ENCODE results near the gene ANKS3.

Gene ANKS3

DNA sequence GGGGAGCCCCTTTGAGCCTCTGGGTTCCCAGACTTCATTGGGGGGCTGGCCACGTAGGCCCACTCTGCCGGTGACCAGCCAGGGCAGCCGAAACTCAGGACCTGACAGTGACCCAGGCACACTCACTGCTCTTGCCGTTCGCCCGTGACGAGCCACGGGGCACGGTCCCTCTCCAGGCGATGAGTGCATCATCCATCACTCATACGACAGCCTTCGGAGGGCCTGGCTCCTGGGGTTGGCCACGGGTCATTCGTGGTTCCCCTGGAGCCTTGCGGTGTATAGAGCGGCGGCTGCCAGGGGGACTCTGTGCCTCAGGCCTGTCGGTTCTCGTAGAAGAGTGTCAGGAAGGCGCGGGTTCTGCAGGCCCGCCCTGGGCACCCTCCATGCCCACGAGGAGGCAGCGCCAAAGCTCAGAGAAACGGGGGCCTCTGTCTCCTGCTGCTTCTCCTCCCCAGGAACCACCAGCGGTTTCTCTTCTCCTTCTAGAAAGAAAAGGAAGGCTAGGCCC, 51.9 kb downstream of the ANKS3 start:
- in situ Hi-C loops (cut with MboI; ENCODE audit: low sequenced_read_pairs, unreplicated experiment), result no loop called here
- DNase-seq (ENCODE audit: low spot score), result no peak
- TF ChIP-seq, protein P1, sequence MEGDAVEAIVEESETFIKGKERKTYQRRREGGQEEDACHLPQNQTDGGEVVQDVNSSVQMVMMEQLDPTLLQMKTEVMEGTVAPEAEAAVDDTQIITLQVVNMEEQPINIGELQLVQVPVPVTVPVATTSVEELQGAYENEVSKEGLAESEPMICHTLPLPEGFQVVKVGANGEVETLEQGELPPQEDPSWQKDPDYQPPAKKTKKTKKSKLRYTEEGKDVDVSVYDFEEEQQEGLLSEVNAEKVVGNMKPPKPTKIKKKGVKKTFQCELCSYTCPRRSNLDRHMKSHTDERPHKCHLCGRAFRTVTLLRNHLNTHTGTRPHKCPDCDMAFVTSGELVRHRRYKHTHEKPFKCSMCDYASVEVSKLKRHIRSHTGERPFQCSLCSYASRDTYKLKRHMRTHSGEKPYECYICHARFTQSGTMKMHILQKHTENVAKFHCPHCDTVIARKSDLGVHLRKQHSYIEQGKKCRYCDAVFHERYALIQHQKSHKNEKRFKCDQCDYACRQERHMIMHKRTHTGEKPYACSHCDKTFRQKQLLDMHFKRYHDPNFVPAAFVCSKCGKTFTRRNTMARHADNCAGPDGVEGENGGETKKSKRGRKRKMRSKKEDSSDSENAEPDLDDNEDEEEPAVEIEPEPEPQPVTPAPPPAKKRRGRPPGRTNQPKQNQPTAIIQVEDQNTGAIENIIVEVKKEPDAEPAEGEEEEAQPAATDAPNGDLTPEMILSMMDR (IDR thresholded peaks at IDR 0.05; ENCODE audit: borderline replicate concordance, control extremely low read depth, extremely low read depth, insufficient read depth, missing control alignments), result no peak

DNA sequence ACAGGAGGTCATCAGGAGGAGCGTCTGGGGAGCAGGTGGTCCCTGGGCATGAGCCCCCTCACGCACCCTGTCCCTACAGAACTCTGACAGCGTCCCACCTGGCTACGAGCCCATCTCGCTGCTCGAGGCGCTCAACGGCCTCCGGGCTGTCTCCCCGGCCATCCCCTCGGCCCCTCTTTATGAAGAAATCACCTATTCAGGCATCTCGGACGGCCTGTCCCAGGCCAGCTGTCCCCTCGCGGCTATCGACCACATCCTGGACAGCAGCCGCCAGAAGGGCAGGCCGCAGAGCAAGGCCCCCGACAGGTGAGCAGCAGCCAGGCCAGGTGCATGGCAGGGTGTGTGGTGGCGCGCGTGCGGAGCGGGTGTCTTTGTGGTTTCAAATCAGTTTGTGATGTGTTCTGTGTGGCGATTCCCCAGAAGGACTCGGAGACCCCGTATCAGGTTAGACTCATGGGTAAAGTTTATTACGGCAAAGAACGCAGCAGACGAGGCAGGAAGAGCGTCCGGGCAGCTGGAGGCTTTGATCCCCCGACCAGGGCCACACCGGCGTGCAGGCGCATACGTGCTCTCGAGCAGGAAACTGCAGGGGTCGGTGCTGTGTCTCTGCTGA, 52.5 kb downstream of the ANKS3 start:
- in situ Hi-C loops (cut with MboI; ENCODE audit: low sequenced_read_pairs, unreplicated experiment), result no loop called here
- no peak for DNase-seq (ENCODE audit: low spot score)
- TF ChIP-seq, protein P1 (IDR thresholded peaks at IDR 0.05; ENCODE audit: borderline replicate concordance, control extremely low read depth, extremely low read depth, insufficient read depth, missing control alignments), result no peak

DNA sequence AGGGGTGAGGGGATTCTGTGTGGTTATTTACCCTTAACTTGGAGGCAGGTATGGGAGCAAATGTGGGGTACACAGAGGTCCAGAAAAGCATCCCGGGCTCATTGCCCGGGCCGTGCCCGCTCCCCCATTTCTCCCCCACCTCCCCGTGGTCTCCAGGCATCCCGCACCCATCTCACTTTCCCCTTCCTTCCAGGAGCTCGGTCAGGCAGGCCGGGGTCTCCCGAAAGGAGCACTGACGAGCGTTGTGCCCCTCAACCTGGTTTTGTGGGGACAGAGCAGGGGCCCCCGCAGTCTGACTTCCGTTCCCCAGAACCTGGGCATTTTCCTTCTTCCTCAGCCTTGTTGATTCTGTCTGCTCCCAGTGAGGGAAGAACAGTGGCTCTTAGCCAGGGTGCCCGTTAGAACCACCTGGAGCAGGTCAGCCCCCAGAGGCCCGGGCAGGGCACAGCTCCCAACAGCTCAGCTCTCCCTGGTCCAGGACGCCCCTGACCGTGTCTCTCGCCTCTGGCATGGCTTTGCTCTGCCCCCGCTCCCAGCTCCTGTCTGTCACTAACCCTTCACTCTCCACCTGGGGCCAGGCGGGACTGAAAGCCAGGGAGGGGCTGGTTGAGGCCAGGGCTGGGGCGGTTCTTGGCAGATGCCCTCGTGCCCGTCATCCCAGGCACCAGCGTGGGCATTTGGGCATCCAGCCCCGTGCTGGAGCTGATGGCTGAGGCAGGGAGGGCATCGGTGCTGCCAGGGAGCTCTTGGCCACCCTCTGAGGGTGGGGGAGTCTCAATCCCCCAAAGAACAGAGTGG, 53.2 kb downstream of the ANKS3 start:
- TF ChIP-seq, protein P1 (IDR thresholded peaks at IDR 0.05; ENCODE audit: borderline replicate concordance, control extremely low read depth, extremely low read depth, insufficient read depth, missing control alignments), result no peak
- in situ Hi-C loops (cut with MboI; ENCODE audit: low sequenced_read_pairs, unreplicated experiment), result no loop called here
- DNase-seq (ENCODE audit: low spot score), result no peak

DNA sequence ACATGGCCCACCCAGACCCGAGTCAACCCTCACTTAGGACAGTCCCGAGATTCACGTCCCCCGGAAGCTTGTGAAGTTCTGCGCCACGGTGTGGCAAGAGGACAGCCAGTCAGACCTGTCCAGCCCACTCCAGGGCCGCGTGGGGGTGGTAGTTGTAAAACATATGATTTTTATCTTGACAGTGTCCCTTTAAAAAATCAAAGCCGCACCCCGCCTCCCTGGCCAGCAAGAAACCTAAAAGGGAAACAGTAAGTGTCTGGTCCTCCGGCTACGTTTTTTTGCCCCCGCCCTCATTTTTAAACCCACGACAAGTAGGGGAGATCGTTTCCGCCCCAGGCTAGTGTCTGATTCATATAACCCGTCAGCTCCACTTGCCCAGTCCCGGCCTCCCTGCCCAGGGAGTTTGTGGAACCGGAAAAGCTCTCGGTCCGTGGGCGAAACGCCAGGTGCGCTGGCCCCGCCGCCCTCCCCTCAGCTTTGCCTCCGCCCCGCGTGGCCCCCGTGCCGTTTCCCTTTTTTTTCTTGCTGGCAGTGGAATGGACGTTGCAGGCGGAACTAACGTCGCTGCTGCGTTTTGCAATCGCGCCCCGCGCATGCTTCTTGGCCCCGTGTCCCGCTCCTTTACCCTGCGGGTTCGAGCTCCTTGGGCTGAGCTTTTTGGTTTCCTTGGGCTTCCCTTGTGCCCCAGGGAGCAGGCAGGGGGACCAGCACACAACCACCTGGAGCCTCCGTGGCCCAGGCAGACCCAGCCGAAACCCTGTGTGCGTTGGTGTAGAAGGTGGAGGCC, 54.0 kb downstream of the ANKS3 start:
- DNase-seq (ENCODE audit: low spot score), result no peak
- in situ Hi-C loops (cut with MboI; ENCODE audit: low sequenced_read_pairs, unreplicated experiment), result no loop called here
- TF ChIP-seq, protein P1 (IDR thresholded peaks at IDR 0.05; ENCODE audit: borderline replicate concordance, control extremely low read depth, extremely low read depth, insufficient read depth, missing control alignments), result no peak

DNA sequence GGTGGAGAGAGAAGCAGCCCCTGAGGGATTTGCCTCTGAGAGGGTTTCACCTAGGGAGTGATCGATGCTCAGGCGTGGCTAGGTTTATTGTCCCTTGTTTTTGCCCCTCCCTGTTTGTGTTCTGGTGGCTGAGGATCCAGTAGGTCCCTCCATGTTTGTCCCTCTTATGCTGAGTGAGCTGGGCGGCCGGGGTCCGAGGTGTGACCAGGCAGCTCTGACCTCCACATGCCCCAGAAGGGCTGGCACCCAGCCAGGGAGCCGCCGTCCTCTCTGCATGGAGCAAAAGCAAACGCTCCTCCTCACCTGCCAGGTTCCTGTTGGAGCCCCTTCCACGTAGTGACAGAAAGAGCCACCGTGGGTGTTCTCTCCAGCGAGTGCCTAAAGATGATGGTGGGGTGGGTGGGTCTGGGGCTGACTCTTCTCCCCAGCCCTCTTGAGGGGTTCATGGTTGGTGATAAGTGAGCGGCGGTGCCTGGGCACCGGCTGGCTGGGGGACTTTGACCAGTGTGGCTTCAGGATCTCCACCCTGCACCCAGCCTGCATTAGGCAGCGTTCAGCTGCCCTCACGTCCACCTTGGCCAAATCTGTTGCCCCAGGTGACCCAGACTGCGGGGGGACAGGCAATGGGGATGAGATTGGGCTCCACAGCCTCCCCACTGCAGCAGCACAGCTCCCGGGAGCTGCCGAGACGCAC, 54.8 kb downstream of the ANKS3 start:
- TF ChIP-seq, protein P1 (IDR thresholded peaks at IDR 0.05; ENCODE audit: borderline replicate concordance, control extremely low read depth, extremely low read depth, insufficient read depth, missing control alignments), result no peak
- in situ Hi-C loops (cut with MboI; ENCODE audit: low sequenced_read_pairs, unreplicated experiment), result no loop called here
- no peak for DNase-seq (ENCODE audit: low spot score)

DNA sequence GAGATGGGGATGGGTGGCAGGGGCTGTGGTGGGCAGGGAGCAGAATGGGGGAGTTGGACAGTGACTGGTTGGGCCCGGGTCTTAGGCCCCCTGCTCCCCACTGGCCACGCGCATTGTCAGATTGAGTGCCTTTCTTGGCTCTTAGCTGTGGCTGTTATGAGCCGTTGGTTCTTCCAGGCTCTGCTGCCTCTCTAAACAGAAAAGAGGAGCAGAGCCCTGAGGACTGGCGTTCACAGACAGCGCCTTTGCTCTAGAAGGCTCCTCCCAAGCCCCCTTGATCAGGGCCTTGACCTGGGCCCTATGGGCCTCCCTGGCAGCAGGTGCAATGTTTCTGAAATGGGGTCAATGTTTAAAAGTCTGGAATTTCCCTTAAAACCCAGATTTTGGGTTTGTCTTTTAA, 55.5 kb downstream of the ANKS3 start:
- in situ Hi-C loops (cut with MboI; ENCODE audit: low sequenced_read_pairs, unreplicated experiment), result no loop called here
- TF ChIP-seq, protein P1 (IDR thresholded peaks at IDR 0.05; ENCODE audit: borderline replicate concordance, control extremely low read depth, extremely low read depth, insufficient read depth, missing control alignments), result no peak

More for the DNA sequence above, 55.5 kb downstream of the ANKS3 start:
- no peak for DNase-seq (ENCODE audit: low spot score)

Measured in GM13976 (cell line).